SK-N-MC (cell line): ENCODE data around the gene RBM20.

Experiments
- EZH2 ChIP-seq: fragments of 200-600 bp; sonication (generic); IDR thresholded peaks from one replicate; pipeline ENCODE4 v1.6.1; 2017; ENCODE audit warnings: antibody characterized with exemption
- FOXP2 ChIP-seq: optimal IDR thresholded peaks from 2 replicates; pipeline ENCODE3; 2011; ENCODE audit warnings: mild to moderate bottlenecking, moderate library complexity; ENCODE audit not compliant: insufficient read depth; ENCODE audit errors: extremely low read length, control extremely low read depth
- POLR2AphosphoS5 ChIP-seq: IDR thresholded peaks from 2 replicates; pipeline ENCODE4 v1.6.1; 2012; ENCODE audit warnings: mild to moderate bottlenecking, low read depth, low read length, borderline replicate concordance

GRCh38 chr10:110827410-110827809, 183.3 kb downstream of the RBM20 start:
- TF ChIP-seq EZH2 = no peak
- no peak for TF ChIP-seq POLR2AphosphoS5
- TF ChIP-seq FOXP2 = no peak
